GM21515 (cell line): ENCODE results near the gene SHISAL1.
"Not testable (repeated sequence)": the region's sequence is repeated elsewhere in the genome, so short reads cannot be mapped to it uniquely, and the experiment has no call there.

Experiments used
- ATAC-seq: cut with Tn5 transposase; IDR thresholded peaks from one replicate; pipeline ENCODE4 v1.9.1; 2021; ENCODE audit not compliant: unreplicated experiment

The SHISAL1 gene

DNA sequence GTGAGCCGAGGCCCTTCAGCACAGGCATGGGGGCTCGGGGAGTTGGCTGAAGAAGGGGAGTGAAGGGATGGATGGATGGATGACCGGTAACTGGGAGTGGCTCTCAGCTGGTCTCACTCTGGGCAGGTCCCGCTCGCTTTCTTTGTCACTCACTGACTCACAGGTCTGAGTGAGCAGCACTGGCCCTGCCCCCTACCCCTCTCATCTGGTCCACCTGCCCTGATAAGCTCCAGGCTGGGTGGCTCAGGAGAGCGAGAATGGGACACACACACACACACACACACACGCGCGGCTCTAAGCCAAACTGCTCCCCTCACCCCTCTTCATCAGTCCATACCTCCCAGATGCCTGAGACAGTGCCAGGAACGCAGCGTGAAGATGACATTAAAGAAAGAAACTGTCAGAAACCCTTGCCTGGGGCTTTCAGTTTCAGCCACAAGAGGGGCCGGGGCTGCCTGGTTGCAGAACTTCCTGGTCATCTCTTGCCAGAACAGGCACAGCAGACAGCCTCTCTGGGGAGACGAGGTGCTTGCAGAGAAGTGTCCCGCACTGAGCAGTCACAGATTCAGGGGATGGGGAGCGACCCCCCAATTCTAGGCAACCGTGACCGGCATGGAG lies 16.5 kb upstream of the SHISAL1 start:
- peak; percentile 67 for ATAC-seq

DNA sequence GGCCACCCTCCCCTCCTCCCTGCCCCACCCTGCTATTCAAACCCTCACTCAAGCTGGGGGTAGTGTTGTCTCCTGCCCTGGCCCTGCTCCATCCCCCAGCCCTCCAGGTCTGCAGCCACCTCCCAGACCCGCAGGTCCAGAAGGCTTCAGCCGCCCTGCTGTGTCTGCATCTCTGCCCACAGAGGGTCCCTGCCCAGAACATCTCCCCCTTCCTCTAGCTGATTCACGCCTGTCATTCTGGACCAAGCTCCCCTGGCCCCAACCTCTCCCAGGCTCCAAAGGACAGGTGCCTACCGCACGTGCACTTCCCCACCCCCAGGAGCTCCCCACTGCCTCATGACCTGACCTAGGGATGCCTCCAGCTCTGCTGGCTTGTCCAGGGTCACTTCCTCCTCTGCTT lies 16.0 kb upstream of the SHISAL1 start:
- peak; percentile 26 for ATAC-seq

DNA sequence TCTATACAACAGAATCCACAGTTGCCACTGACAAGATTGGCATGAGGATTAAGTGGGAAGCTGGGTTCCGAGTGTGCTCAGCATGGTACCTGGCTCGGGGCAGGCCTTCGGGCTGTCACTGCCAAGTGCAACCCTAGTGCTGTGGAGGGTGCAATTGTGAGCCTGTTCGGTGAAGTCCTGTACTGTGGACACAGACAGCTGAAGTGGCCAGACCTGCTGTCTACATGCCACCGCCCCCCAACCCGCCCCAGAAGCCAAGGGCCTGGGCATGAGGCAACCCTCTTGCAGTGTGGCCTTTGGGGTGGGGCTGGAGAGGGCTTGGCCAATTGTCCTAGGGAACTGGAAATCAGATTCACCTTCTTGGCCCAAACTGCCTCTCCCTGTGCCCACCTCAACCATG lies 15.6 kb upstream of the SHISAL1 start:
- no peak for ATAC-seq

DNA sequence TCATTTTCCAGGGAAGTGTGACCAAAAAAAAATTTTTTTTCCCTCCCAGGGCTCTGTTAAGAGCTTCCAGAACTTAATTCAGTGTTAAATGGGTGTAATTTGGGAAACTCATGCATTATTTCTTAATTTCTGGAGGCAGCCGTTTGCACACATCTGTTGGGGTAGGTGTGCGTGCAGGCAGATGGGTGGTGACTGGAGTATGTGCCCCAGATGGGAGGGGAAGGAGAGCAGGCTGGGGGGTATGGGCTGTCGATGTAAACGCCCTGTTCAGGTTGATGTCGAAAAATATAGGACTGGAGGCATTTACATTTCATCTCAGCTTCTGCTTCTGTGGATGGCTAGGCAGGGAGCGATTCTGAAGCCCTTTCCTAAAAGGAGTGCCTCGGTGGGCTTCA lies 13.7 kb upstream of the SHISAL1 start:
- ATAC-seq, result no peak

DNA sequence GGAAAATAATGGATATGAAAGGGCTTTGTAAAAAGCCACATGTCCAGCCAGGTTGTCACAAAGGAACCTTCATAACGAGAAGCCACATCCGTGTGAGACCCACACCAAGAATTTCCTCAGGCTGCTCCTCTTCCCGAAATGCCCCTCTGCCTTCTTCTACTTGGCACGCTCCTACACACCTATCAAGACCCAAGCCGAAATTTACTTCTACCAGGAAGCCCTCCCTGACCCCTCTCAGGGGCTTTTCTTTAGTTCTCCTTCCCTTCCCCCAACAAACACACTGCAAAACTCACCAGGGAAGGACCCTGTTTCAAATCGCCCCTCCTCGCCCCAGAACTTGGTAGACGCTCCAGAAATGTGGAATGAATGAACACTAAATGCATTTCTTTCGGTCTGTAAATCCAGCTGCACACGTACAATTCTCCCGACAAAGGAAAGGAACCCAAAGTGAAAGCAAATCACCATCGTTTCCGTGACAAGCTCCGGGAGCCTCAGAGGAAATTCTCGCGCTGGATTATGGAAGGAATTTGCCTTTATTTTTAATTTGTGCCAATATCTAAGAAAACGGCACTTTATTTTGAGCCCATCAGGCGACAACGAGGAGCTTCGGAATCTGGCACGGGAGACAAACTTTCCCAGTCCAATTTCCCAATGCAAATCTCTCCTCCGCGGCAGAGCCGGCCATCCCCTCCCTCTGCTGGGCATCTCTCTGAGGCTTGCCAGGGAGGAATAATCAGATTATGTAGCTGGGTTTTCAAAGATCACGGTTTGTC lies 13.2 kb upstream of the SHISAL1 start:
- no peak for ATAC-seq

DNA sequence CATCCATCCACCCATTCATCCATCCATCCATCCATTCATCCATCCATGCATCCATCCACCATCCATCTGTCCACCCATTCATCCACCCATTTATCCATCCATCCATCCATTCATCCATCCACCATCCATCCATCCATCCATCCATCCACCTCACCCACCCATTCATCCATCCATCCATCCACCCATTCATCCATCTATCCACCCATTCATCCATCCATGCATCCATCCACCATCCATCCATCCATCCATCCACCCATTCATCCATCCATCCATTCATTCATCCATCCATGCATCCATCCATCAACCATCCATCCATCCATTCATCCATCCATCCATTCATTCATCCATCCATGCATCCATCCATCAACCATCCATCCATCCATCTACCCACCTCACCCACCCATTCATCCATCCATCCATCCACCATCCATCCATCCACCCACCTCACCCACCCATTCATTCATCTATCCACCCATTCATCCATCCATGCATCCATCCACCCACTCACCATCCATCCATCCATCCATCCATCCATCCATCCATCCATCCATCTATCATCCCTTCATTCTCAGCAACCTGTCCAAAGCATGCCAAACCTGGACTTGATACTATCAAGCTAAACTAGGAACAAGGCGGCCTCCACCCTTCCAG lies 10.5 kb upstream of the SHISAL1 start:
- not testable (repeated sequence) for ATAC-seq

DNA sequence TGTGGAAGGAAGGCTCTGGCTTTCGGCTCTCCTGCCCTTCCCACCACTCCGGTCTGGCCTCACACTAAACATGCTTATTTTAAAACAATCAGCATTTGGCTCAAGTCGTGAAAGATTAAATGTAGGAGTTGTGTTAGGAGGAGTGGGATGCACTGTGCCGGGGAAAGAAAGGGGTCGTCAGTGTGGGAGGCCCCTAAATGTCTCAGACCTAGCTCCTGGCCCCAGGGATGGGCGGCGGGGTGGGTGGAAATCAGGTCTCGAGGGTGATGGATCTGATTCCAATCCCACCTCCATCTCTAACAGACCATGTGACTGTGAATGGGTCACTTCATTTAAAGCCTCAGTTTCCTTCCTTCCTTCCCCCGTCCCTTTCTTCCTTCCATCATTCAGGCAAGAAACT lies 6.9 kb upstream of the SHISAL1 start:
- ATAC-seq, result no peak

DNA sequence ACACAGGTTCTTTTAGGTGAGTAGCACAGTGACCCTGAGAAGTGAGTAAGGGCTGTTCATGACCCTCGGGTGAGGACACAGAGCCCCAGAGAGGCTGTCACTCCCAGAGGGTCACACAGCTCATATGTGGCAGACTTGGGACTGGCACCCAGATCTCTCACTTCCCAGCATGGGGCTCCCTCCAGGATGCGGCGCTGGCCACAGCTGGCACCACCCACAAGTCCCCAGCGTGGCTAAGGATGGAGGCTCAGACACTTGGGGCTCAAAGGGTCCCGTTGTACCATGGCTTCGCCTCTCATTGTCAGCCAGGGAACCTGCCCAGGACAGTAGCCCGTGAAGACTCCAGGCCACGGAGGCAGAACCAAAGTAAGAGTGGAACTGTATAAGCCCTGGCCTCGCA lies 6.0 kb upstream of the SHISAL1 start:
- no peak for ATAC-seq

DNA sequence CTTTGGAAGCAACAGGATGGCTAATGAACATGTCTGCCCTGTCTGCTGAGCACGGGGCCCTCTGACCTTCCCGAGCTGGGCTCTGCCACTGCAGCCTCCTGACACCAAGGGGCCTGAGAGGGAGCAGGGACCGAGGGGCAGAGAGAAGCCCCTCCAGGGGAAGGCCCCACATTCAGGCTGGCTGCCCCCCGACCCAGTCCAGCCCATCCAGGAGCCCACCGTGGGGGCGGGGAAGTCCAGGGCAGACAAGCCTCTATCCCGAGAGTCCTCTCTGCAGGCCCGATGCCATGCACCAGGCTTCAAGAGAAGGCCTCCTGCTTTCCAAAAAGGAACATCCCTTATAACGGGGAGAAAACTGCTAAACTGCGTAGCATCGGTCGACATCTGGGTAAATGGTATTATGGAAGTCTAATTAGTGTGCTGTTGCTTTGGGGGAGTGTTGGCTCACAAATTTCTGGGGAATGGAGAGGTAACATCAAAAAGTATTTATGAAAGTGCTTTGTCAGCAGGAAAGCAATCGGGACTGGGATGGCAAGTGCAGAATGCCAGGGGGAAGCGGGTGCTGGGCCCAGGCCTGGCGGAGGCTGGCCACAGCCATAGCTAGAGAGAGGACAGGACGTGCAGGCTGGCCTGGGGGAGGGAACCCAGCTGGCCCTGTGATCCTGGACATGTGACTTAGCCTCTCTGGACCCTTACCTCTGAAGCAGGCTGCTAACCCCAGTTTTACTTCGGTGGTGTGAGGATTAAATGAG lies 5.3 kb upstream of the SHISAL1 start:
- ATAC-seq, result no peak

DNA sequence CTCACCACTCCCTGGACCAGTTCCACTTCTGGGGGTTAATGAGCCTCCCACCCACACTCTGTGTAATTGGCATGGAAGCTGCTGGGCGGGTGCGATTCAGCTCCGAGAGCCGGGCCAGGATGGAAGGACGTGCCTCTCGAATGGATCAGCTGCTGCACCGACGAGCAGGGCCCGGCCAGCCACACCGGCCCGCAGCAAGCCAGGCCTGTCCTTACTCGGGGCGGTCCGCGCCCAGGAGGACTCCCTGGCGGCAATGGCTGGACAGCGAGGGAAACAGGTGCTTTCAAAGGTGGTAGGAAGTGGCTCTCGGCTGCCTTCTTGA lies 4.3 kb upstream of the SHISAL1 start:
- no peak for ATAC-seq

DNA sequence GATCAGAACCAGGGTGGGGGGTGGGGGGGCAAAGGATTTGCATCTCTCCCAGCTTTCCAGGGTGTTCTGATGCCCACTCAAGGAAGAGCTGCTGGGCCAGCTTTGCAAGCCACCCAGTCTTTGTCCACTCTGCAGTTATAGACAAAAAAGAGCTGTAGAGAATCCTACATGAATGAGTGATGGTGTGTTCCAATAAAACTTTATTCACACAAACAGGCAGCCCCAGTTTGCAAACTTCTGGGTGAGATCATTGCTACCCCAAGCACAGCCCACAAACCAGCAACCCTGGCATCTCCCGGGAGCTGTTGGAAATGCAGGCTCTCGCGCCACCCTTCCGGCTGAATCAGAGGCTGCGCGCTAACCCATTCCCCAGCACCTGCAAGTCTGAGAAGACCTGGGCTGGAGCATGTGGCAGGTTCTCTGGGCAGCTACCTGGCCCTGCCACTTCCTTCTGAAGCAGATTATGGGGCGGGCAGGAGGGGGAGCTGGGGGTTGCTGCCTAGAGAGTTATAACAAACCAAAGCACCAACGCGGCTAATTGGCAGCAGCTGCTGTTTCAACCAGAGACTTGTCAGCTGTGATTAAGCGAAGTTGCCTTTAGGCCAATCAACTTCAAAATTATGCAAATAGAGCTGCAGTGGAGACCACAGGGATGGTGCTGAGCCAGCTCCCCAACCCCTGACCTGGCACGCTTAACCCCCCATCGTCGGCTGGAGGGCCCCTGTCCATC lies 3.8 kb upstream of the SHISAL1 start:
- ATAC-seq, result no peak

DNA sequence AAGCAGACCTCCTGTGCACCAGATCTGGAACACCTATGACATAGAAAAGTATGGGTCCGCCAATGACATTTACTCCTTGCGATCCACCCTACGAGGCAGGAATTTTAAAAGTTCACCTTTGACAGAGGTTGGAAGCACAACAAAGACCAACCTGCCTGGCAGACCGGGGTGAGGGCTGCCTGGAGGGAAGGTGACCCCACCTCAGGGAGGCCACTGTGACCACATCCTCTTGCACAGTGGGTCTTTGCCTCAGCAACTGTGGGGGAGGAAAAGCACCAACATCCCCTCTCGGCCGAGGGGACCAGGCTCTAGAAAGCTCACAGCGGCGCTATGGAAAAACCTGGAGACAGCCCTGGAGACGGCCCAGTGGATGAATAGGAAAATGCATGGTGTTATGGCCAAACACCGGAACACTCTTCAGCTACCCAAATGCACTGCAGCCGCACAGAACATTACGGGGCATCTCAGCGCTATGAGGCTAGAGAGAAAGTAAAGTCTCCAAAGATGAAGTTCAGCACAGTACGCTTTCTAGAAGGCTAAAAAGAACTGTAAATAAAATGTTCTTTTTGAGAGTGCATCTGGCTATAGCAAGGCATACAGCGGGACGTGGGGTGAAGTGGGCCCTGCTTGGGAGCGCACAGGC lies 1.8 kb upstream of the SHISAL1 start:
- ATAC-seq, result no peak

DNA sequence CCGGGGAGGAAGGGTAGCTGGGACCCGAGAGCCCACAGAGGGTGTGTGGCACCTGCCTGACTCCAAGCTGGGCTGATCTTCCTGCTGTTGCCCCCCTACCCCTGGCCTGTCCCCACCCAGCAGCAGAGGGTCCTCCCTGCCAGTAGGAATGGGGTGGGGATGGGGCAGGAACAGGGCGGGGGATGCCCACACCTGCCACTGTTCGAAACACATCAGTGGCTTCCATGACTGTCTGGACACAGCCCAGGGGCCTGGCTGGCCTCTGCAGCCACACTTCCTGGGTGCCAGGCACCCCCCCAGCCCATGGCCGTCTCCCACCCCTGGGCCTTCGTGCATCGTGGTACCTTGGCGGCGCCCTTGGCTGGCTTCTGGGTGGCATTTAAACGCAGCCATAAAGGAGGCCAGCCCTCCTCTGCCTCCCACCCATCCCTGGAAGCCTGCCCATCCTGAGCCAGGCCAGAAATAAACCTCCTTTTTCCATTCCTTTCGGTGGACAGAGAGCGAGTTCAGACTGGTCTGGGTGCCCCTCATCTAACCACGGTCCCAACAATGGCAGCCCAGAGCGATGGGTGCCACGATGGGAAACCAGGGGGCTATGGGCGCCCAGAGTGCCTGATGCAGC lies 745 bp upstream of the SHISAL1 start:
- no peak for ATAC-seq

DNA sequence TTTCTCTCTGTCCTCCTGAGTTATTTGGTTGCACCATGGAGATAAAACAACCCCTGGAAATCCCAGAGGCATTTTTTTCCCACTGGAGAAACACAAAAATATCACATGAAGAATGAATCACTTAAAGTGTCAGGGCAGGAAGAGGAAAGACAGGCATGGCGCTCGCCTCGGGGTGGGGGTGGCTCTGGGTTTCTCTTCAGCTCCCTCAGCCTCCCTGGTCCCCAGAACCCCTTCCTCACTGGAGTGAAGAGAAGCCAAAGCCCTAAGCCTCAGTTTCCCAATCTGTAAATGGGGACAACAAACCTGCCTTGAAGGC lies 938 bp downstream of the SHISAL1 start:
- no peak for ATAC-seq

DNA sequence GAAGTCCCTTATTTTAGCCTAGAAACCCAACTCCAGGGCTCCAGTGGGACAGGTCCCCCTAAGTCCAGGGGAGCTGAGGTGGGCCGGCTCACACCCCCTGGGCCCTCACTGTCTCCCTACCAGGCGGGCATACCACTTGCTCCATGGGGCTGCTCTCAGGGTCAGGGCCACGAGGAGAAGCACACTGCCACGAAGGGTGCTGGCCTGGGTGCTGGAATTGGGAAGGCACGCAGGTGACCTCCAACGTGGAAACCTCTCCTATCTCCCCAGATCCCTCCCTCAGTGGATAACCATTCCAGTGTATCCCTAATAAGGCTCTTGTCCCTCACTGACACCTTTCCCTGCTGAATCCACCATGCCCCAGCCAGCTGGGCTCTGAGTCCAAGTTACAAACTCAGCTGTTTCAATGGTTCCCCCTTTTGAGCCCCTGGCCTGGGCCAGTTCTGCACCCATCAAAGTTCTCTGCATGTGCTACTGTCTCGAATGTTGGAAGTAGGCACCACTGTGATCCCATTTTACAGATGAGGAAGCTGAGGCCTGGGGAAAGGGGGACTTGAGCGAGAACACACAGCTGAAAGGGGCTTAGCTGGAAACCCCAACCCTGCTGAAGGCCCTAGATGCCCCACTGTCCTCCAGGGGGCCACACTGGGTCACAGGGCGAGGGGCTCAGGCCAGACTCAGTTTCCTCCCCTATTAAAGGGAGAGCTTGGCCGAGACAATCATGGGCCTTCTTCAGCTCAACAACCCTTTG lies 1.5 kb downstream of the SHISAL1 start:
- ATAC-seq, result no peak

DNA sequence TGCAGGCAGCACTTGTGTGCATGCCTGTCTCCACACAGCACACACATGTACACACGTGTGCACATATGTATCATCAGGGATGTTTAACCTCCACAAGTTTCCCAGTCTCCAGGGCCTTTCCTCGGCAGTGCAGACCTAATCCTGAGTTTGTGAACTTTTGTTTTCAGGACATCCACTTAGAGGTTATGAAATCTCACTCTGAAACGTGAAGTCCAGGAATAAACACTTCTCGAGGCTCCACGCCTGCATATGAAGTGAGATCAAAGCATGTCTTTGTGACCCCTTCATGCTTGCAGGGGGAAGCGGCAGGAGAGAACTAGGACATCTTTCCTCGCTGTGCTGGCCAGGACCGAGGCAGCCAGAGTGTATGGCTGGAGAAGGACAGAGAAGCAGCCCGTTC lies 3.1 kb downstream of the SHISAL1 start:
- no peak for ATAC-seq

DNA sequence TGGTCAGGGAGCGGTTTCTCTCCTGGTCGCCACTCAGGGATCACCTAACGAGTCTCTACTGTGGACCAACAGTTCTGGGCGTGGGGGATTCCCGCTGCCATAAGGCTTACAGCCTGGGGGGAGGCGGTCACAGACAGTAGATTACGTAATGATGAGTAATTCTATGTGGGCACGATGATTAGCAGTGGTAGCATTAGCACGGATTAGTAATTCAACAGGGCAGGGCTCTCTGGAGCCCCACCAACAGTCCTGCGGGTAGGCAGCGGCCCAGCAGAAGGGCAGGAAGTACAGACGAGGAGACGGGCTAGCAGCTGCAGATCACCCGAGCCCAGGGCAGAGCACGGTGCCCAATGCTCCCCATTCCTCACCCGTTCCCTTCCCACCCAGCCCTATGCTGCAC lies 3.6 kb downstream of the SHISAL1 start:
- no peak for ATAC-seq

DNA sequence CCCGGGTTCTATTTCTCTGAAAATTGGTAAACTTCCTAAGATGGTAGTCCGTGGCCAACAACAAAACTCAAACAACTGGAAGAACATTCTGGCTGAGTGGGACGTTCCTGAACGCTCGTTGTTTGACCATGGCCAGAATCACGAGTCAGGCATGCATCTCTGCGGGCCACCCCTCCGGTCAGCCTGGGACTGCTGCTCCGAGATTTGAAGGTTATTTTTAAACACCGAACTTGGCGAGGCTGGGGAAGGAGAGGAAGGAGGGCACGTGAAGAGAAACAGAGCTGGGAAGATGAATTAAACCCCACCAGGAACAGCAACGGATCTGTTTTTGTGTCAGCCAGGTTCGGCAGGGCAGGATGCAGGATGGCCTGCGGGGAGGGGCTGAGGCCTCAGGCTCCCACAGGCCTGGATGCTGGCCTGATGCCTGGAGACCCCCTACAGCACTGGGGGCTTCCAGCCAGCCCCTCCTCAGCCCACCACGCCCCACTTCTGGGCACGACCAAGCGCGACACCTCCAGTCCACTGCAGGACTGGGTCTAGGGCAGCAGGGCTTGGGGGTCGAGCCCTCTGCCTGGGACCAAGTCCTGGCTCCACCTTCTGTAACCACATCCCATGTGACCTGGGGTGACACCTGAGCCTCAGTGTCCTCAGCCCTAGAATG lies 5.1 kb downstream of the SHISAL1 start:
- no peak for ATAC-seq

DNA sequence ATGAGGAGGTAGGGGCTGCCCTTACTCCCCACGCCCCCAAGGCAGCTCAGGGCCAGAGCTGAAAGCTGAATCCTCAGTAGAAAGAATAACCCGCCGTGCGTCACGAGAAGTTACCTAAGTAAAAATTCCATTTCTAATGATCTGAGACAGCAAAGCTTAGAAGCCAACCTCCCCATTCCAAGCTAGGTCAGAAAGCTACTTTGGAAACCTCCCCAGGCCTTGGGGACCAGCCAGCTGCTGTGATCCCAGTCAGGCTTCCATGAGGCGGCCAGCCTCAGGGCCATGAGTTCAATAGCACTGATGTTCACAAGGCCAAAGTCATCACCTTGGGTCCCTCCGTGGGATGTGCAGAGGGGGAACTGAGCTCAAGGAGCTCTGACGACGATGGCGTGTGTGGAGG lies 6.9 kb downstream of the SHISAL1 start:
- ATAC-seq, result no peak
